ENCODE measurements around the gene C15orf39.
"Not testable (repeated sequence)": the region's sequence is repeated elsewhere in the genome, so short reads cannot be mapped to it uniquely, and the experiment has no call there.

C15orf39 gene

DNA sequence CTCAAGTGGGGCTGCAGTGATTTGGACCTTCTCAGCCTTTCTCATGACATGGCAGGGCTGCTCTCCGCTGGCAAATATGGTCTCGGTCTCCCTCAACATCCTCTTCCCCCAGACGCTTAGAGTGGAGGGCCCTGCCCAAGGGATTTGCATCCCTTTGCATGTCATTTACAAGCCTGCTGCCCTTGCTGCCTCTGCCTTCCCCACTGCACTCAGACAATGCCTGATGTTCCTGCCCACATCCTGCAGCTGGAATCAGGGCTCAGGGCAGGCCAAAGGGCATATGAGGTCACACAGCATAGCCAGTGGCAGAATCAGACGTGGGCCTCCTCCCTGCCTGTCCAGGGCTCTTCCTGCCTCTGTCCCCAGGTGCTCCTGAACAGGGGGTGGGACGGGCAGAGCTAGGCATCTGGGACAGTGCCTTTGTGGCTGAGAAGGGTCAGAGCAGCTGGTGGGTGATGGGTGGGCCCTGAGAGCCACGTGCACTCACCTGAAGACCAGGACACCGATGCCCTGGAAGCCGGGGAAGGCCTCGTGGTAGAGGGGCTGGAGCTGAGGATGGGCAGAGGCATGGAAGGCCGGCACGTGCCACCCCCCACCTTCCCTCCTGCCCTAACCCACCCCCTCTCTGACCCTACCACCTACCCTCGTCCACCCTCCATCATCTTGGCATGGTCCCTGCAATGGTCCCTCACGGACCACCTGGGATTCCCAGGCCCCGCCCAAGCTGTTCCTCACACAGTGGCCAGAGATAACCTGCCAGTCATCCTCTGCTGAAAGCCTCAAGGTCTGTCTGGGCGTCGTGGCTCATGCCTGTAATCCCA, 29.1 kb downstream of the C15orf39 start:
- DNase-seq (ENCODE audit: low read depth in 2 of 2), result no peak

DNA sequence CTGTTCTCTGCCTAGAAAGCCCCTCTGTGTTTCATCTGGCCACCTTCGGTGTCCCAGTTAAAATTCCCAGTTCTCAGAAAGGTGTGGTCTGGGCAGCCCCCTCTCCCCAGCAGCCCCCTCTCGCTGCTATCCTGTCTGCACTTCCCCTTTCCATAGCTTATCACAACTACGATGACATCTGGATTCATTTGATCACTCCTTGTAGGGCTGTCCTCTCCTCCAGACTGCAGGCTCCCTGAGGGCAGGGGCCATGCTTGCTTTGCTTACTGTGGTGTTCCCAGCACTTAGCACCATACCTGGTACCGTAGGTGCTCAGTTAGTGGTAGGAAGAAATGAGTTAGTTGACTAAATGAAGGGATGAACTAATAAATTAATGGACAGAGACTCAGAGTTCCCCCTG, 30.2 kb downstream of the C15orf39 start:
- no peak for DNase-seq (ENCODE audit: low read depth in 2 of 2)

DNA sequence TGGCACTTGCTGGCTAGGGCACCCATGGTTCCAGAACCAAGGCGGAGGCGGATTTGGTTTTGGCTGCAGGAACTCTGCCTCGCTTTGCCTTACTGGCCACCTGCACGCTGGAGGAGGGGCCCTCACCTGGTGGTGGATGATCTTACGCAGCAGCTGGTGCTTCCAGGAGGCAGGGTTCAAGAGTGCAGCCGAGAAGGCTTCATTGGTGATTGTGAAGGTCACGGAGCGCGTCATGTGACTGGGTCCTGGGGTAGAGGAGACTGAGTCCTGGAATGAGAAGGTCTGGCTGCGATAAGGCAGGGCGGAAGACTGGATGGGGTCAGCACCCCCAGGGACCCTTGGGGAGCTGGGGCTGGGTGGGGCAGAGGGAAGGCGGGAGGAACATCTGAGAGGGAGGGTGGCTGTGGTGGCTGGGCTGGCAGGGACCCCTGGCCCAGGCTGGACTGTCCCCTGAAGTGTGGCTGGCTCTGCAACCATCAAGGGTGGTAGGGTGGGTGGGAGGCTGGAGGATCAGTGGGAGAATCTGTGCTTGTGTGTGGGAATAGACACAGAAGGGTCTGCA, 30.7 kb downstream of the C15orf39 start:
- no peak for DNase-seq (ENCODE audit: low read depth in 2 of 2)

DNA sequence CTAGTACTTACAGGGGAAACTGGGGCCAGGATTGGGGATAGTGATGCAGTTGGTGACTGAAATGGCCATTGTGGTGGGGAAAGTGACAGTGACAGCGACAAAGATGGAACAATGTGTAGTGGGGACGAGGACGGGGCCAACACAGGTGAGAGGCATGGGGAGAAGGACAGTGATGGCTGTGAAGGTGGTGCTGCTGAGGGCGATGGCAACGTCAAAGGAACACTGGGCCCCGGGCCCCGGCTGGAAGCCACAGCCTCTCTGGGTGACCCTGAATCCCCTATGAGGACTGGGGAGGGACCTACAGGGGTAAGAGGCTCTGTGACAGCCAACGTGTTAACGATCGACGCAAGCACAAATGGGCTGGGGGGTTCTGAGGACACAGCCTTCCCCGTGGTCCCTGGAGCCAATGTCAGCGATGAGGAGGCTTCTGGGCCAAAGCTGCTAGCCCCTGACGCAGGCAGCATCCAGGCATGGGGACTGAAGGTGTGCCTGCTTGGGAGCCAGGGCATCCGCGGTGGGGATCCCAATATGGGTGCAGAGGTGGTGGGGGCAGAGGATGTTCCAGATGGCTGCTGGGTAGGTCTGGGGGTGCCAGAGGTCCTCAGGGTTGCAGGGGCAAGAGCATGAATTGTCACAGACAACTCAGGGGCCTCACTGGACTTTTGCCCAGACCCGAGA, 31.3 kb downstream of the C15orf39 start:
- DNase-seq (ENCODE audit: low read depth in 2 of 2), result no peak

DNA sequence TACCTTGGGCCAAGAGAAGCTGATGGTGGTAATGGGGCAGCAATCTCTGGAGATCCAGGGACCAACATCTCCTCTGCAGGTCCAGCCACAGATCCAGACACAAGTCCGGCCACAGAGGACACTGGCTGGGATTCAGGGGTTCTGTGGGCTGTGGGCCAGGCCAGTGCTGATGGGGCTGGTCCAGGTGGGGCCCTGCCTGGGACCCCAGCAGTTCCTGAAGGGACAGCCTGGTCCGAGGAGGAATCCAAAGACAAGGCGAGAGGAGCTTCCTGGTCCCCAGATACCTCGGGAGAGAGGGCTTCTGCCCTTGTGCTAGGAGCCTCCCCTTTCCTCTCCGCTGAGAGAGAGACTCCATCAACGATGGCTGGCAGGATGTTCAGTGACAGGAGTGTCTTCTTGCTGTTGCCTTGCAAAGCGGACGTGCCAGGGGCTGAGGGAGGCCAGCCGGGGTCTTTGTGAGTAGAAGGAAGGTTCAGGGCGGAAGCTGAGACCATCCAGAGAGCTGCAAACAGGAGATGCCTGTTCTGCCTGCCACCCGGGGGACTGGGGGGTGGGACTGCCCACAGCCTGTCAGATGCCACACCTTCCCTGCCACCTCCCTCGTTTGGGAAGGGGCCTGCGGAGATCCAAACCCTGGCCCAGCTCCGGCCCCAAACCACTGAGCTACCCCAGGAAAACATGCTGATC, 32.0 kb downstream of the C15orf39 start:
- DNase-seq (ENCODE audit: low read depth in 2 of 2), result no peak

DNA sequence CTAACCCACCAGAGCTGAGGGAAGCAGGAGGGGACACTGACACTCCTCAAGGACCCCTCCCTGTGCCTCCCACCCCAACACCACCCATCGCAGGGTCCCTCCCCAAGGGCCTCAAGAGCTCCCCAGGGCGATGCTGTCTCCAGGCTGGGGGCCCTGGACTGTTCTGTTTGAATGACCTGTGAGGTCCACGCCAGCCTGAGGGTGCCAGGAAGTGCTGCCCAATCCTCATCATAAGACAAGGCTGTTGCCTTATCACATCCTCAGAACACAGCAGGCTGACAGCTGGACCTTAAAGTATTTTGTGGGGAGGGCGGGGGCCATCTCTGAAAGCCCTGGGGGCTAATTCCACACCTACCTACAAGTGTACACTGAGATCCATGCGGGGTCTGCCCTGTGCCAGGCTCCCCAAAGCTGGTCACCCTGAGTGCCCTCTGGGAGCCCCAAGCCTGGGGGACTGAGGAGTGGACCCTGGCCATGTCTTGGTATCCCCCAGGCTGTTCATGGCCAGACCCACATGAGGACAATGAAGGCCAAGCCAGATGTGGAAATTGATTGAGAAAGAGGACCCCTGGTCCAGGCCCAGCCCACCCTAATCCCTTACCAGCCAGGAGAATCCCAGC, 32.6 kb downstream of the C15orf39 start:
- no peak for DNase-seq (ENCODE audit: low read depth in 2 of 2)

DNA sequence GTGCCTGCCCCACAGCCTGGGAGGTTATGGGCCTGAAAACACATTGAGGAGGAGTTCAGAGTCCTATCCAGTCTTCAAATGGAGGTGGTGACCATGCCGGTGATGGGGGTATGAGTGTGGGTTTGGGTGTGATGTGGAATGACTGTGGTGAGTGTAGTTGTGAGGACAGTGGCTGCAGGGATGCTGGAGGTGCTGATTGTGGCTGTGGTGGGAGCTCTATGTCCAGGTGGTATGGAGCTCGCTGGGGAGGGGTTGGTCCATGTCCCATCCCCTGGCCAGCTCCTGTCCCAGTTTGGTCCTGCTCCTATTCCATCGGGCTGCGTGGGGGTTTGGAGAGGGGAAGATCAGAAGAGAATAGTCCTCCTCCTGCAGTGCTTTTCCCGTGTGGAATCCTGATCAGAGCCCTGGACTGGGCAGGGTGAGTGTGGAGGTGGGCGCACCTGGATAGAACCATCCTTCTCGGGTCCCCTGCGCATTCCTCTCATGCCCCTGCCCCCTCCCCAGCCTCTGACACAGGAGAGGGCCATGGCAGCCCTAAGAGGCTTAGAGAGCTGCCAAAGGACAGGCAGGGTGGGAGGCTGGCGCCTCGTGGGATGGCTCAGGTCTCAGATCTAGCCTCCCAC, 33.5 kb downstream of the C15orf39 start:
- DNase-seq (ENCODE audit: low read depth in 2 of 2), result no peak

DNA sequence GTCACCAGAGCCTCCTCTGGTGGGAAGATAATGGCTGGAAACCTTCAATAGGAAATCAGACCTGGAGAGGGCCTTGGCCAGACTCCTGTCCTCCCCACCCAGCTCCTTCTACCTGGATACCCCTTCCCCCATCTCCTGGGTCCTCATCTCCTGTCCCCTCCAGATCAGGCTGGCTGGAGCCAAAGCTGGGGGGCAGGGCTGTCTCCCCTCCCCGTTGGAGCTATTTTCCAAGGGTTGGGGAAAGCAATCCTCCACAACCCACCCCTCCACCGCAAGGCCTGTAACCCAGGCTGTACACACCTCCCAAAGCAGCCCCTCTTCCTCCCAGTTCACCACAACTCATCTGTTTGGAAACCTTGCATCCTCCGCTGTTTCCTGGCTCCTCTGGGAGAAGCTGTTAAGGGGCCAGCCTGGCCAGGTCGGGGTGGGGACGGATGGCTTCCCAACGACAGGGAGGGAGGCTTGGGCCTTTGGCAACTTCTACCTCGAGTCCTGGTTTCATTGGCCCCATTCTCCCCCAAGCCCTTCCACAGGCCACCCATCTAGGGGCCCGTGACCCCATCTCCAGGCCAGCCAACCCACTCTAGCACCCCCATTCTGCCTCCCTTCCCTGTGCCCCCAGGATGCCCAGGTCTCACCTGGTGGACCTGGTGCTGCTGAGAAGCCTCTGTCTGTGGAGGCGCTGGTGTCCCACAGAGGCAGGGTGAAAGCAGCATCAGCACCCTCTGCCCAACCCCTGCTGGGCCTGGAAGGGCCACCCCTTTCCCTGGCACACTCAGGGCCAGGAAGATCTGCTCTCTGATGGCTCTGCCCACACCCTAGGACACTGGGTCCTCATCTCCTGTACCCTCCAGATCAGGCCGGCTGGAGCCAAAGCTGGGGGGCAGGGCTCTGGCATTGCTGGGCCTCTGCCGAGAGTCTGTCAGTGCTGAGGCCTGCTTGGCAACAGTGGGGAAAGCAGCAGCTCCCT, 34.4 kb downstream of the C15orf39 start:
- DNase-seq (ENCODE audit: low read depth in 2 of 2), result no peak

DNA sequence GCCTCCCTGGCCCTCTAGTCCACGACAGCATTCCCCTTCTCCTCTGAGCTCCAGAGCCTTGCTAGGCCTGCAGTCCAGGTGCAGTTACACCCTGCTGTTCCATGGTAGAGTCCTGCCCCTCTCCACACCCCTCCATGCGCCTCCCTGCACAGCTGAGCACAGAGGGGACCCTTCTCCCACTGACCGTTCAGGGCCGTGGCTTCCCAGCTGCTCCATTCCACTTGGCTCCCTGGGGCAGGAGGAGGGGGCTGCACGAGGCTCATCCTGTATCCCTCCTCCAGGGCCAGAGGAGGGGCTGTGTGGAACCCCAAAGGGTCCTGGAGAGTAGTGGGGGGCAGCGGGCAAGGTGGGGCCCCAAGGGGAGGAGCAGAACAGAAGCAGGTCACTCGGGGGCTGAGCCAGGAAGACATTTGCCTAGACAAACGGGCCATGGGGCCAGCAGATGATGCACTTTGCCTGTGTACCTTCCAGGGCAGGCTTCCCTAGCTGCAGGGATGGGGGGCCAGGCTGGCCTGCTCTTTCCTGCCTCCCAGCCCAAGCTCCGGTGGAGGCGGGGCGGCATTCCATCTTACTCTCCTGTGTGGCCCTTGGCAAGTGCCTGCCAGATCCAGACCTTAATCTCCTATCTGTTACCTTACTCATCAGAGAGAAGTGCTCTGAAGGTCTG, 35.8 kb downstream of the C15orf39 start:
- DNase-seq (ENCODE audit: low read depth in 2 of 2), result no peak

DNA sequence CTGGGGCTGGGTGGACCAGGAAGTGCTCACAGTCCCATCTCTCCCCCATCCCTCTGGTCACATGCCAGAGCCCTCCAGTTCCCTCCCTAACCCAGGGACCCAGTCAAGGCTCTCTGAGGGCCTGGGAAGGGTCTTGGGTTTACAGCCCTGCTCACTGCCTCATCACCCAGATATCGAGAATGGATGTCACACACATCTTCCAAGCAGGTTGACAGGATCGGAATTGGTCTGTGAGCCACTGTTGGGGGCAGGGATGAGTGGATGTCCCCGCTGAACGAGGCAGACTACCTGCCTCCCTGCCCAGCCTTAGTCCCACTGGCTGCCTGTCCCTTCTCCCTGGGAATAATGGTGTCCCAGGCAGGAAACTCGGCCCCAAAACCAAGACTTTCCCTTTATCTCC, 36.5 kb downstream of the C15orf39 start:
- DNase-seq (ENCODE audit: low read depth in 2 of 2), result no peak

DNA sequence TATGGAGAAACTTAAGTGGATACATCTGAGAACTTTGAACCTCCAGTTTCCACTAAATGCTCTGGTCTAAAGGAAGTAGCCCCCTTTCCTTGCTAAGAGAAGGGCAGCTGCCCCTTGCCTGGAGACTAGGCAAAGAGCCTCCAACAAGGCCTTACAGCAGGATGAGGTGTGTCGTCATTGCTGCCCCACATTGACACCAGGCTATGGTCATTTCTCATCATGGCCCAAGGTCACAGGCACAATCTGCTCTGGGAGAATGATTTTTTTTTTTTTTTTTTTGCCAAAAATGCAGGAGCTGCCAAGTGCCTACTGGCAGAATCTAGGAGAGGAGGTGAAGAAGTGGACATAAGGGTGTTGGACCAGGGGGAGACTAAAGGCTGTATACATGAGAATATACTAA, 44.1 kb downstream of the C15orf39 start:
- not testable (repeated sequence) for DNase-seq (ENCODE audit: low read depth in 2 of 2)

DNA sequence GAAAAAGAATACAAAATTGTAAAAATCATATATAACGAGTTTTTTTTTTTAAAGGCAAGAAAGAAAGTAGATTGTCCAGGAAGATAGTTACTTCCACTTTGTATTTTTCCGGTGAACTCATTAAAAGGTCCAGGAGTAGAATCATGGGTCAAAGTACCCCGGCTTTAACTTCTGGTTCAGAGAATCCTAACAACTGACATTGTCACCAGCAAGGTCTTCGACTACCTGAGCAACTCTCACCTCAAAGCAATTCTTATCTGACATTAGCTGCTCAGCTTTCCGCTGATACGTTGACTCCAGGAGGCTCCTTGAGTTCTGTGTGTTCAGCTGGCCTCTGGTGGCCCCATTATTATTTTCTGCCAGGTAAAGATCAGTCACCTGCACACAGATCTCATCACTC, 47.3 kb downstream of the C15orf39 start:
- DNase-seq (ENCODE audit: low read depth in 2 of 2), result not testable (repeated sequence)

DNA sequence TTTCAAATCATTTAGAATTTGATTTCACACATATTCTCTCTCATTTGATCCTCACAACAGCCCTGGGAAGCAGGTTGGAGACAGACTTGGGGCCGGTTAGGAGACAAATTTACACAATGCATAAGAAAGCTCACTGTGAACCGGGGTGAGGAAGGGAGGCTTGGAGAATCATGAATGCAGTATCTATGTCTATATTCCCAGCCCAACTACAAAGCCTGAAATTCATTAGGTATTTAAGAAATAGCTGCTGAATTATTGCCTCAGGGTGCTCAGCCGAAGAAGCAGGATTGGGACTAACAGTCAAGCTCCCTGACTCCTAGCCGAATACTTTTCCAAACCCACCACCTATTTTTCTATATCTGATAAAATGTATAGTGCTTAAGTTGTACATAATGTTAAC, 48.0 kb downstream of the C15orf39 start:
- DNase-seq (ENCODE audit: low read depth in 2 of 2), result no peak

DNA sequence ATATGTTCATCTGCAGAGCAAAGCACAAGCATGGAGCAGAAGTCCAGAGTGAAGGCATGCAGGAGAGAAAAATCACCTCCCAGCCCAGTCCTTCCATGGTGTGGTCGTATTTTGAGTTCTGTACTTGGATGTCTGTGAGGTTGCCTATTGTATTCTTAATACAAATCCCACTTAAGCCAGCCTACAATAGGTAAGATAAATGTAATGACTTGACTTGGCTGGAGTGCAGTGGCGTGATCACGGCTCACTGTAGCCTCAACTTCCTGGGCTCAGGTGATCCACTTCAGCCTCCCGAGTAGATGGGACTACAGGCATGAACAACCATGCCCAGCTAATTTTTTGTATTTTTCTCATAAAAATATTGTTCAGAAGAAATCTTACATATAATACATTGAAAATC, 49.7 kb downstream of the C15orf39 start:
- not testable (repeated sequence) for DNase-seq (ENCODE audit: low read depth in 2 of 2)

DNA sequence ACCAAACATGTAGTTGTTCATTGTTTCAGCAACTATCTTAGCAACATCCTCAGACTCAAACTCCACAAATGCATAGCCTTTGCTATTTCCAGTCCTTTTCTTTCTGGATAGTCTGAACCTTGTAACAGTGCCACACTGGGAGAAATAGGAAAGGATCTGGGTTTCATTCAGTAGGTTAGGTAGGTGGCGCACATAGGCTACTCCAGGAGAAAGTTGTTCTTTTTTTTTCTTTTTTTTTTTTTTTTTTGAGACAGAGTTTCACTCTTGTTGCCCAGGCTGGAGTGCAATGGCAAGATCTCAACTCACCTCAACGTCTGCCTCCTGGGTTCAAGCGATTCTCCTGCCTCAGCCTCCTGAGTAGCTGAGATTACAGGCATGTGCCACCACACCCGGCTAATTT, 50.6 kb downstream of the C15orf39 start:
- not testable (repeated sequence) for DNase-seq (ENCODE audit: low read depth in 2 of 2)

DNA sequence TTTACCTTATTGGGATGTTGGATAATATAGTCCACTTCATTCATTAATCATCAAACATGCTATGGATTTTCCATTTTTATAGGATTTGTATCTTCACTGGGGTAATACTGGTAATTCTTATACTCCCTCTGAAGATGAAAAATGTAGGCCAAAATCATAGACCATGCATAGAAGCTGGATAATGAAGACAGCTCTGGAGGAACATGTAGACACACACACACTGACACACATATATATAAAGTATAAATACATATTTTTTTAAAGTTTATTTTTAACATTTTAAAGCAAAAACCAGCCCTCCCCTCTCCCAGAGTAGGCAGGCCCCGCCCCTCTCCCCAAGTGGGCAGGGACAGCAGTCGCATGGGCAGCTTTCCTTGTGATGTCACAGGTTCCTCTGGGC, 56.4 kb downstream of the C15orf39 start, which contains the start of gene GOLGA6C:
Gene GOLGA6C, plus strand, starts transcription at position 301 of the 400 bp plus-strand sequence. CDS start 265 bp downstream, outside the sequence.
- DNase-seq (ENCODE audit: low read depth in 2 of 2), result not testable (repeated sequence)

DNA sequence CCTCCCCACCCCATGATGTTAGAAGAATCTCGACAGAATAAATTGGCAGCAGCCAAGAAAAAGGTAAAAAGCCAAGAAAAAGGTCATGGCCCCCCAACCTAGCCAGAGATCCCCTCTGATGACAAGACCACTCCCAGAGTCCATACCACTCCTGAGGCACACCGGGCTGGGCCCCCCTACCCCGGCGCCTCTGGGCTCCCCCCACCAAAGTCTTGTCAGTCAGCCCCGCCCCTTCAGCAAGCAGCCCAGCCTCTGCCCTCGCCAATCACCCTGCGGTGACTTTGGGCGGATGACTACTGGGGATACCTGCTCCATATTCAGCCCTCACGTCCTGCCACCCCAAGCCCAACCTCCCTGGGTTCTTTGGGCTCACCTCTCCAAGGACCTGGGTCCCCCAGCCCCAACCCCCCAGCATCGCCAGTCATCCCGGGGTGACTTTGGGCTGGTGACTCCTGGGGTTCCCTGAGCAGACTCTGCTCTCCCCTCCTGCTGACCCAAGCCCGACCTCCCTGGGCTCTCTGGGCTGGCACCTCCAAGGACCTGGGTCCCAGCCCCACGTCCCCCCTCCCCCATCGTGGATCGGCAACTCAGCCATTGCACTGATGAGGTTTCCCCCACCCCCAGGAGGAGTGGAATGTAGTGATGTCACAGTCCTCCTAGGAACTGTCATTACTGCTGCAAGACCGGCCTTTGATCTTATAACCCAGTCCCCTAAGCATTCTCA, 57.1 kb downstream of the C15orf39 start:
- not testable (repeated sequence) for DNase-seq (ENCODE audit: low read depth in 2 of 2)

DNA sequence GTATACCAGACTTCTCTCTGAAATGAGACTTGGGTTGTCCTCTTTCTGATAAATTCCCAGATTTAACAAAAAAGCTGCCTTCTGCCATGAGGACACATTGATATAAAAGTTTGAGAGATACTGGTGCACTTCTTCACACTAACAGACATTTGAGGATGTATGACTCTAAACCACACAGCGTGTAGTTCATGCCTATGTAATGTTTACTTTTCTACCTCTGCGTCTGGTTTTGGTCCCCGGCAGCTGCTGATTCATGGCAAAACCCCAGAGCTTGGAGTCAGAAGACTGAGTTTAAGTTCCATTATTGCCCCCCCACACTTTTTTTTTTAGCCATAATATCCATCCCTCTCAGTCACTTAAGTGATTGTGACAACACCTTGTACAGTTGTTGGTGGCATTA, 58.2 kb downstream of the C15orf39 start:
- DNase-seq (ENCODE audit: low read depth in 2 of 2), result not testable (repeated sequence)

Data from stimulated activated CD4-positive, alpha-beta T cell treated with anti-CD3 and anti-CD28 coated beads, Interleukin-15, amount 100 ng/mL, for 48 hours (primary cell).